Glutamatergic neuron (in vitro differentiated cells): ENCODE data around the gene SLC35E3. TPM values are rescaled to one million over a fixed set of nuclear protein-coding genes. Genes with fewer than 3 reads are reported as not detected.

Experiments
- DNase-seq: peaks from one replicate; pipeline ENCODE4 v3.0.0; 2022
- H3K27ac Mint-ChIP-seq: one replicate; pipeline ENCODE4 v1.8.0; 2020; ENCODE audit warnings: mild to moderate bottlenecking, mixed read lengths, inconsistent platforms; ENCODE audit not compliant: unreplicated experiment
- H3K27me3 Mint-ChIP-seq: one replicate; pipeline ENCODE4 v1.8.0; 2020; ENCODE audit warnings: mild to moderate bottlenecking, moderate library complexity, mixed read lengths, inconsistent platforms; ENCODE audit not compliant: unreplicated experiment
- H3K36me3 Mint-ChIP-seq: one replicate; pipeline ENCODE4 v1.8.0; 2020; ENCODE audit warnings: mild to moderate bottlenecking, mixed read lengths, inconsistent platforms; ENCODE audit not compliant: unreplicated experiment
- H3K4me1 Mint-ChIP-seq: one replicate; pipeline ENCODE4 v1.8.0; 2020; ENCODE audit warnings: mild to moderate bottlenecking, low read depth, mixed read lengths, inconsistent platforms; ENCODE audit not compliant: unreplicated experiment
- H3K4me3 Mint-ChIP-seq: one replicate; pipeline ENCODE4 v1.8.0; 2020; ENCODE audit warnings: mild to moderate bottlenecking, mixed read lengths, inconsistent platforms; ENCODE audit not compliant: unreplicated experiment
- H3K9me3 Mint-ChIP-seq: one replicate; pipeline ENCODE4 v1.8.0; 2020; ENCODE audit warnings: mild to moderate bottlenecking, moderate library complexity, mixed read lengths, inconsistent platforms; ENCODE audit not compliant: unreplicated experiment
- total RNA-seq: library from RNA; stranded (reverse); fragmentation: NEBNext Ultra II Directional; extraction: Animal tissue kit (Norgen Biotek cat#: 25700); gene quantifications from one replicate; pipeline ENCODE4 v1.2.1, GENCODE V29; 2021; ENCODE audit not compliant: unreplicated experiment
- TF ChIP-seq, protein P1 (sequence below): fragments of 200-600 bp; sonication (generic); IDR thresholded peaks from one replicate; pipeline ENCODE4 v1.5.0; 2021; ENCODE audit not compliant: partially characterized antibody, unreplicated experiment

Gene SLC35E3
- total RNA-seq, 1 donor from 2014 or later = 26.2 TPM

- no peaks in the 10 kb centered on the region for H3K36me3 Mint-ChIP-seq
- H3K27me3 Mint-ChIP-seq = peaks cover 2% of the 10 kb centered on the region
- H3K9me3 Mint-ChIP-seq = no peaks in the 10 kb centered on the region
- TF ChIP-seq, protein P1, sequence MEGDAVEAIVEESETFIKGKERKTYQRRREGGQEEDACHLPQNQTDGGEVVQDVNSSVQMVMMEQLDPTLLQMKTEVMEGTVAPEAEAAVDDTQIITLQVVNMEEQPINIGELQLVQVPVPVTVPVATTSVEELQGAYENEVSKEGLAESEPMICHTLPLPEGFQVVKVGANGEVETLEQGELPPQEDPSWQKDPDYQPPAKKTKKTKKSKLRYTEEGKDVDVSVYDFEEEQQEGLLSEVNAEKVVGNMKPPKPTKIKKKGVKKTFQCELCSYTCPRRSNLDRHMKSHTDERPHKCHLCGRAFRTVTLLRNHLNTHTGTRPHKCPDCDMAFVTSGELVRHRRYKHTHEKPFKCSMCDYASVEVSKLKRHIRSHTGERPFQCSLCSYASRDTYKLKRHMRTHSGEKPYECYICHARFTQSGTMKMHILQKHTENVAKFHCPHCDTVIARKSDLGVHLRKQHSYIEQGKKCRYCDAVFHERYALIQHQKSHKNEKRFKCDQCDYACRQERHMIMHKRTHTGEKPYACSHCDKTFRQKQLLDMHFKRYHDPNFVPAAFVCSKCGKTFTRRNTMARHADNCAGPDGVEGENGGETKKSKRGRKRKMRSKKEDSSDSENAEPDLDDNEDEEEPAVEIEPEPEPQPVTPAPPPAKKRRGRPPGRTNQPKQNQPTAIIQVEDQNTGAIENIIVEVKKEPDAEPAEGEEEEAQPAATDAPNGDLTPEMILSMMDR = no peak
- no peak overlapping the region for H3K27ac Mint-ChIP-seq
- DNase-seq = no peak
- H3K4me3 Mint-ChIP-seq = no peak overlapping the region
- H3K4me1 Mint-ChIP-seq = peaks cover 2% of the 10 kb centered on the region
Measured at GRCh38 chr12:68784015-68784414, 38.0 kb downstream of the SLC35E3 start.

DNA sequence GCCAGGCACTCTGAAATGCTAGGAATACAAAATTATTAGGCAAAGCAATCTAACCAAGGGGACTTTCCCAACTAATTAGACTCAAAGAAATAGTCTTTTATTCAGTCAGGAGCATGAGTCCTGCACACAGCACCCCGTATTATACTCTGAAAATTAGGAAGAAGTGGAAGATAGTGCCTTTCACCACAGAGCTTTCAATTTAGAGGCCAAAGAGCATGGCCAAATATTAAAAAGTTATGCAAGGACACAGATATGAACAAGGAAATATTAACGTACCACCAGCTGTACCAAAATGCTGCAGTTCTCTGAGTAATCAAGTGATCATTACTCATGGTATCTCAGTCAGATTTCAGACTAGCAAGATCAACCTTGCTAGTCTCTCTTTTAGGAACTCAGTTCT, 39.4 kb downstream of the SLC35E3 start:
- H3K9me3 Mint-ChIP-seq = no peaks in the 10 kb centered on the region
- no peak overlapping the region for H3K27ac Mint-ChIP-seq
- H3K36me3 Mint-ChIP-seq = no peaks in the 10 kb centered on the region
- peaks cover 2% of the 10 kb centered on the region for H3K4me1 Mint-ChIP-seq
- no peak overlapping the region for H3K4me3 Mint-ChIP-seq
- DNase-seq = no peak
- TF ChIP-seq, protein P1 = no peak
- peaks cover 2% of the 10 kb centered on the region for H3K27me3 Mint-ChIP-seq

GRCh38 chr12:68785823-68786222, 39.8 kb downstream of the SLC35E3 start:
- H3K27me3 Mint-ChIP-seq = peaks cover 2% of the 10 kb centered on the region
- no peak overlapping the region for H3K4me3 Mint-ChIP-seq

GRCh38 chr12:68786929-68787328, 41.0 kb downstream of the SLC35E3 start:
- H3K4me1 Mint-ChIP-seq = peaks cover 2% of the 10 kb centered on the region
- no peak for DNase-seq
- no peaks in the 10 kb centered on the region for H3K36me3 Mint-ChIP-seq
- H3K27me3 Mint-ChIP-seq = peaks cover 2% of the 10 kb centered on the region
- no peaks in the 10 kb centered on the region for H3K9me3 Mint-ChIP-seq
- no peak overlapping the region for H3K27ac Mint-ChIP-seq
- TF ChIP-seq, protein P1 = no peak
- no peak overlapping the region for H3K4me3 Mint-ChIP-seq

More at GRCh38 chr12:68785823-68786222, 39.8 kb downstream of the SLC35E3 start:
- no peak for DNase-seq
- Mint-ChIP-seq H3K27ac (no peak overlapping the region), H3K36me3 (no peaks in the 10 kb centered on the region), H3K9me3 (no peaks in the 10 kb centered on the region), H3K4me1 (peaks cover 2% of the 10 kb centered on the region)
- TF ChIP-seq, protein P1 = no peak

- Mint-ChIP-seq H3K27me3 (no peaks in the 10 kb centered on the region), H3K27ac (no peak overlapping the region), H3K36me3 (no peaks in the 10 kb centered on the region), H3K4me1 (peaks cover 10% of the 10 kb centered on the region), H3K9me3 (no peaks in the 10 kb centered on the region), H3K4me3 (no peak overlapping the region)
- DNase-seq = no peak
- TF ChIP-seq, protein P1 = no peak
Measured at GRCh38 chr12:68788554-68789143, 42.7 kb downstream of the SLC35E3 start.
